Measurements from ENCODE around the gene CATSPERB.
"Not testable (repeated sequence)": the region's sequence is repeated elsewhere in the genome, so short reads cannot be mapped to it uniquely, and the experiment has no call there.

Gene CATSPERB

DNA sequence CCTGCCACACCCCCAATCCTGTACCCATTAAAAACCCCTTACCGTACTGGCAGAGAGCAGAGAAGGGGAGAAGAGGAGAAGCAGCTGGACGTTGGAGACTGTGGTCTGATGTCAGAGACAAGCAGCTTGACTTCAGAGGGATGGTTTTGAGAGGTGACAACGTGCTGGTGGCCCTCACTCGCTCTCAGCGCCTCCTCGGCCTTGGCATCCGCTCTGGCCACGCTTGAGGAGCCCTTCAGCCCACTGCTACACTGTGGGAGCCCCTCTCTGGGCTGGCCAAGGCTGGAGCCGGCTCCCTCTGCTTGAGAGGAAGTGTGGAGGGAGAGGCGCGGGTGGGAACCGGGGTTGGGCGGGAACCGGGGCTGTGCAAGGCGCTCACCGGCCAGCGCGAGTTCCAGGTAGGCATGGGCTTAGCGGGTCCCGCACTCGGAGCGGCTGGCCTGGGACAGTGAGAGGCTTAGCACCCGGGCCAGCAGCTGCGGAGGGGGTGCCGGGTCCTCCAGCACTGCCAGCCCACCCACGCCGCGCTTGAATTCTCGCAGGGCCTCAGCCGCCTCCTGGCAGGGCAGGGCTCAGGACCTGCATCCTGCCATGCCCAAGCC is 154.2 kb downstream of the CATSPERB start:
- no peak for DNase-seq (ENCODE audit: low spot score)

DNA sequence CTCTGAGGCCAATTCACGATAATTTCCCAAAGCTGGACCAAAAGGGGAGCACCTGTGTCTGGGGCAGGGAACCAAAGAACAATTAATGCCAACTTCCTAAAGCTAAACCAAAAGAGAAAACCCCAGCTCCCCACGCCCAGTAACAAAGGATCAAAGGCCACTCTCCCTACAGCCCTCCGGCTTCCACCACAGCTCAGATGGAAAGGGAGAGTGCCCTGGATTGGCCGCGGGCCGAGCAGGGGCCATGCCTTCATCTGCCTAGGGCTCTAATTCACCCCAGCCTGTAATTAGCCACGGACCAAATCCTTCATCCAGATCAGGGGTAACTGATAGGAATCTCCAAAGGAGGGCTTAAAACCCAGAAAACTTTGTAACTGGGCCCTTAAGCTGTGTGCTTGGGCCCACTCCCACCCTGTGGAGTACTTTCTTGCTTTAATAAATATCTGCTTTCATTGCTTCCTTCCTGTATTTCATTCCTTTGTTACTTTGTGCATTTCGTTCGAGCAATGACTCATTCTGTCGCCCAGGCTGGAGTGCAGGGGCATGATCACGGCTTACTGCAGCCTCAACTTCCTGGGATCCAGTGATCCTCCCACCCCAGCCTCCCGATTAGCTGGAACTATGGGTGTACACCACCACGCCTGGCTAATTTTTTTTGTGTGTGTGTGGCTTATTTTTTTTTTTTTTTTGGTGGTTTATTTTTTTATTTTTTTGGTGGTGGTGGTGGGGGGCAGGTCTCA is 156.2 kb downstream of the CATSPERB start:
- DNase-seq (ENCODE audit: low spot score): no peak

DNA sequence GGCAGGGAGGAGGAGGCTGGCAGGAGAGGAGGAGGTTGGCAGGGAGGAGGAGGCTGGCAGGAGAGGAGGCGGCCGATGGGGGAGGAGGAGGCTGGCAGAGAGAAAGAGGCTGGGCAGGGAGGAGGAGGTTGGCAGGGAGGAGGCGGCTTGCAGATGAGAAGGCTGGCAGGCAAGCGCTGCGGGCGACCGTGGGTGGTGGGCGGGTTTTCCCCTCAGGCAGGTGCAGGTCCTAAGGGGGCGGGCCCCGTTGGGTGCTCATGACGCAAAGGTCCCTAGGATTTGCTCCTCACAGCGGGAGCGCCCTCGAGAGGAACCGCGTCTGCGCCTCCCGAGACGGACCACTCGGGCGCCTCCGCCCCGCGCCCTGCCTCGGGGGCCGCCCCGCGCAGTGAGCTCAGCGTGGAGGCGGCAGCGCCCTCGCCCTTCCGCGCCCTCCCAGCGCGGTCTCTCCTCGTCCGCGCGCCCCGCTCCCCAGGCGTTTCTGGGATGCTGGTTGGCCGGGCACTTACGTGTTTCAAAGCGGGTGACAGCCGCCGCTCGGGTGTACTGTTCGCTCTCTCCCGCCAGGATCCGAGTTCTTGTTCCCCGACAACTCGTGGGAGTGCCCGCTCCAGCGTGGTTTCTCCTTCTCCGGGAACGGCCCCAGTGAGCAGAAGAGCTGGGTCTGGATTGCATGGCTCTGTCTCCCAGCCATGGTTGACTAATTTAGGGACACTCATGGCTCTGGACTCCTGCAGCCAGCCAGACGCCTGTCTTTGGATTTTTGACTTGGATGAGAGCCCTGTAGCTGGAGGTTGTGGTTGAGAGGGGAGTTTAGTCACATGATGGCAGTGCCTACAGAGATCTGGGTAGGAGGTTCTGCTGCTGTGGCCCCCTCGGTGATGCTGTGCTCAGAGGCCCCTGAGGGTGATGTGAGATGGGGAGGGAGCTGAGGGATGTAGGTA is 157.7 kb downstream of the CATSPERB start:
- peak; percentile 73 for DNase-seq (ENCODE audit: low spot score)

DNA sequence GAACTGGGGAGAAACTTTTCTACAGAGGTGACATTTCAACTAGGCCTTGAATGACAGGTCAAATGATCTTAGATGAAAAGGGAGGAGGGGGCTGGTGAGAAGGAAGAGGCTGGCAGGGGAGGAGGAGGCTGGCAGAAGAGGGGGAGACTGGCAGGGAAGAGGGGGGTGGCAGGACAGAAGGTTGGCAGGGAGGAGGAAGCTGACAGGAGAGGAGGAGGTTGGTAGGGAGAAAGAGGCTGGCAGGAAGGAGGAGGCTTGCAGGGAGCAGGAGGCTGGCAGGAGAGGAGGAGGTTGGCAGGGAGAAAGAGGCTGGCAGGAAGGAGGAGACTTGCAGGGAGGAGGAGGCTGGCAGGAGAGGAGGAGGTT is 158.4 kb downstream of the CATSPERB start:
- no peak for DNase-seq (ENCODE audit: low spot score)

DNA sequence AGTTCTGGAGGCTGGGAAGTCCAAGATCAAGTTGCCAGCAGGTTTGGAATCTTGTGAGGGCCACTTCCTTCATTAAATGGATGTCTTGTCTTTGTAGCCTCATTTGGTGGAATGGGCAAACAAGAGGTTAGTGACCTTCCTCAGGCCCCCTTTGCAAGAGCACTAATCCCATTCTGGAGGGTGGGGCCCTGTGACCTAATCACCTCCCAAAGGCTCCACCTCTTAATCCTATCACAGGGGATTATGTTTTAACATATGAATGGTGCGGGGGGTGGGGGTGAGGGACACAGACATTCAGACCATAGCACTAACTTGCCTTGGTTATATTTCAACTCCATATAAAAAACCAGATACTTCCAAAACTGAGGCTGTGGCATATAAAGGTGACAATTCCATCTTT is 161.9 kb downstream of the CATSPERB start:
- no peak for DNase-seq (ENCODE audit: low spot score)

DNA sequence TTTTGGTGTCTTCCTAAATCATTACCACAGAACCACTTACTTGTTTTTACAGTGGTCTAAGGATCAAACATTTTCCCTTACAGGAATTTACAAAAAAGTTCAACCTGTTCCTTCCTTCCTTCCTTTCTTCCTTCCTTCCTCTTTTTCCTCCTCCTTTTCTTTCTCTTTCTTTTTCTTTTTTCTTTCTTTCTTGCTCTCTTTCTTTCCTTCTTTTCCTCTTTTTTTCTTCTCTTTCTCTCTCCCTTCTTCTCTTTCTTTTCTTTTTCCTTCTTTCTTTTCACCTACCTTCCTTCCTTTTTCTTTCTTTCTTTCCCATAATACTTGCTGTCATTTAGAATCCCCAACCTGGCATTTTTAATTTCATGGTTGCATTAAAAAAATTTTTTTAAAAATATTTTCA is 162.6 kb downstream of the CATSPERB start:
- DNase-seq (ENCODE audit: low spot score): no peak

DNA sequence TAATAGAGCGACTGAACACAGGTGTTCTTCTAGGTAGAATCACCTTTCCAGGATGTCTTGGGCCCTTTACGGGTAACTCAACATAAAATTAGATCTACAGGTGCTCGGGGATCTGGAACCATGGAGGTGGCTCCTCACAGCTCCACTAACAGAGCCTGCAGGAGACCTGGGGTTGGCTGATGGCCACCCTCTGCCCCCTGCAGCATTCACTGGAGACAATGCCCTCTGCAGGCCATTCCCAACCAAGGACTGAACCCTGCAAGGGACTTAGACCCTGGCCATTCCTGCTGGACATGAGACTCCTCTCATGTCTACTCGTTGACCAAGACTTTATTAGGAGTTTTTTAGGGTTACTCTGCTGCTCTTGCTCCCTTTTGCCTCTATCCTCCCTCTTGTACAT is 163.3 kb downstream of the CATSPERB start:
- DNase-seq (ENCODE audit: low spot score): no peak

DNA sequence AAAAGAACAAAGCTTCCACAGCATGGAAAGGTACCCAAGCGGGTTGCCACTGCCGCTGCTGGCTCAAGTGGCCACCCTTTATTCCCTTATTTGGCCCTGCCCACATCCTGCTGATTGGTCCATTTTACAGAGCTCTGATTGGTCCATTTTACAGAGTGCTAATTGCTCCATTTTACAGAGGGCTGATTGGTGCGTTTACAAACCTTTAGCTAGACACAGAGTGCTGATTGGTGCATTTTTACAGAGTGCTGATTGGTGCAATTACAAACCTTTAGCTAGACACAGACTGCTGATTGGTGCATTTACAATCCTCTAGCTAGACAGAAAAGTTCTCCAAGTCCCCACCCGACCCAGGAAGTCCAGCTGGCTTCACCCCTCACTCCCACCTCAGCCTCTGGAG is 164.1 kb downstream of the CATSPERB start:
- not testable (repeated sequence) for DNase-seq (ENCODE audit: low spot score)

DNA sequence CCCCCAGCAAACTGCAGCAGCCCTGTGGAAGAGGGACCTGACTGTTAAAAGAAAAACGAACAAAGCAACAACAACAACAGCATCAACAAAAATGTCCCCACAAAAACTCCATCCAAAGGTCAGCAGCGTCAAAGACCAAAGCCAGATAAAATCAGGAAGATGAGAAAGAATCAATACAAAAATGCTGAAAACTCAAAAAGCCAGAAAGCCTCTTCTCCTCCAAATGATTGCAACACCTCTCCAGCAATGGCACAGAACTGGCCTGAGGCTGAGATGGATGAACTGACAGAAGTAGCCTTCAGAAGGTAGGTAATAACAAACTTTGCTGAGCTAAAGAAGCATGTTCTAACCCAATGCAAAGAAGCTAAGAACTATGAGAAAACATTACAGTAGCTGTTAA is 176.4 kb downstream of the CATSPERB start:
- DNase-seq (ENCODE audit: low spot score): no peak

DNA sequence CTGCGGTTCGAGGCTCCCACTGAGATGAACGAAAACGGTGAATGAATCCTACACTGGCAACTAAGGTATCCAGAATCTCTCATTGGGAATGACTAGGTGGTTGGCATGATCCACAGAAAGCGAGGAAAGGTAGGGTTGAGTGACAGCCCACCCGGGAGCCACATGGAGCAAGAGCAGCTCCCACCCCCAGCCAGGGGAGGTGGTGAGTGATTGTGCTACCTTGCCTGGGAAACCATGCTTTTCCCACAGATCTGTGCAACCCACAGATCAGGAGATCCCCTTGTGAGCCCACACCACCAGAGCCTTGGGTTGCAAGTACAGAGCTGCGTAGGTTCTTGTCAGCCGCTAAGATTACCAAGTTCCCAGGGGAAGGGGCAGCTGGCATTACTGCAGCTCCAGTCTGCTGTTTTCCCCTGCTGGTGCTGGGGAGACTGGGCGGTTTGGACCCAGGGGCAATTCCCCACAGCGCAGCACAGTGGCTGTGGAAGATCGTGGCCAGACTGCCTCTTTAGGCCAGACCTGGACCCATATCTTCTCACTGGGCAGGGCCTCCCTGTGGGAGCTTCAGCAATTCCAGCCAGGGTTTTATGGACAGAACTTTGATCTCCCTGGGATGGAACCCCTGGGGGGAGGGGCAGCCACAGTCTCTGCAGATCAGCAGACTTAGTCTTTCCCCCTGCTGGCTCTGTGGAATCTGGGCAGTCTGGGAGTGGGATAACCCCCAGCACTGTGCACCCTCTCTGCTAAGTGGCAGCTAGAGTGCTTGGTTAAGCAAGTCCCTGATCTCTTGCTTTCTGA is 177.2 kb downstream of the CATSPERB start:
- DNase-seq (ENCODE audit: low spot score): no peak

DNA sequence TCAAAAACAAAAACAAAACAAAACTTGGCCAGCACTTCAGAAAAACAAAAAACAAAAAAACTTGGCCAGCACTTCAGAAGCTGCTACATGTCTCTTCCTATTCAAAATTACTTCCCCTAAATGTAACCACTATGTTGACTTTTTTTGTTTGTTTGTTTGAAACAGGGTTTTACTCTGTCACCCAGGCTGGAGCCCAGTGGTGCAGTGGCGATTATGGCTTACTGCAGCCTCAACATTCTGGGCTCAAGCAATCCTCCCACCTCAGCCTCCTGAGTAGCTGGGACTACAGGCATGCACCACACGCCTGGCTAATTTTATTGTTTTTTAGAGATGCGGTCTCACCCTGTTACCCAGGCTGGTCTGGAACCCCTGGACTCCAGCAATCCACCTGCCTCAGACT is 183.8 kb downstream of the CATSPERB start:
- DNase-seq (ENCODE audit: low spot score): no peak

DNA sequence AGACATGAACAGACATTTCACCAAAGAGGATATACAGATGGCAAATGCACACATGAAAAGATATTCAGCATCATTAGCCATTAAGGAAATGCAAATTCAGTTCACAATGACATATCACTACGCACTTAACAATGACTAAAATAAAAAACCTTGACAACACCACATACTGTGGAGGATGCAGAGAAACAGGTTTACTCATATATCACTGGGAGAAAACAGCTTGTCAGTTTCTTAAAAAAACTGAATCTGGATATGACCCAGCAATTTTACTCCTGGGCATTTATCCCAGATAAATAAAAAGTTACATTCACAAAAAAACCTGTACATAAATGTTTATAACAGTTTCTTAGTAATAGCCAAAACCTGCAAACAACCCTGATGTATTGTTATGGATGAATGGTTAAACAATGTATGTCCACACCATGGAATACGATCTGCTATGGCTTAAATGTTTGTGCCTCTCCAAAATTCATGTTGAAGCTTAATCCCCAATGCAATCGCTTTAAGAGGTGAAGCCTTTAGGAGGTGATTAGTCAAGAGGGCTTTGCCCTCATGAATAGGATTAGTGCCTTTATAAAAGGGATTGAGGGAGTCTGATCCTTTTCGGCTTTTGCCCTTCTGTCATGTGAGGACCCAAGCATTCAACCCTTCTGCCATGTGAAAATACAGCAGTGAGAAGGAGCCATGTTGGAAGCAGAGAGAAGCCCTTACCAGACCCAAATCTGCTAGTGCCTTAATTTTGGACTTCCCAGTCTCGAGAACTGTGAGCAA is 185.8 kb downstream of the CATSPERB start:
- DNase-seq (ENCODE audit: low spot score): no peak

DNA sequence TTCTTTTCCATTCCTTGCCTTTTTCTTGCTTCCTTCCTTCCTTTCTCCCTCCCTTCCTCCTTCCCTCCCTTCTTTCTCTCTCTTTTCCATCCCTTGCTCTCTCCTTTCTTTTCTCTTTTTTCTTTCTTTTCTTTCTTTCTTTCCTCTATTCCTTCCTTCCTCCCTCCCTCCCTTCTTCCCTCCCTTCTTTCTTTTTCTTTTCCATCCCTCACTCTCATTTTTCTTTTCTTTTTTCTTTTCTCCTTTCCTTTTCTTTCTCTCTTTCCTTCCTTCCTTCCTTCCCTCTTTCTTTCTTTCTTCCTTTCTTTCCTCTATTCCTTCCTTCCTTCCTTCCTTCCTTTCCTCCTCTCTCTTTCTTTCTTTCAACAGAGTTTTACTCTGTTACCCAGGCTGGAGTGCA is 186.7 kb downstream of the CATSPERB start:
- no peak for DNase-seq (ENCODE audit: low spot score)

DNA sequence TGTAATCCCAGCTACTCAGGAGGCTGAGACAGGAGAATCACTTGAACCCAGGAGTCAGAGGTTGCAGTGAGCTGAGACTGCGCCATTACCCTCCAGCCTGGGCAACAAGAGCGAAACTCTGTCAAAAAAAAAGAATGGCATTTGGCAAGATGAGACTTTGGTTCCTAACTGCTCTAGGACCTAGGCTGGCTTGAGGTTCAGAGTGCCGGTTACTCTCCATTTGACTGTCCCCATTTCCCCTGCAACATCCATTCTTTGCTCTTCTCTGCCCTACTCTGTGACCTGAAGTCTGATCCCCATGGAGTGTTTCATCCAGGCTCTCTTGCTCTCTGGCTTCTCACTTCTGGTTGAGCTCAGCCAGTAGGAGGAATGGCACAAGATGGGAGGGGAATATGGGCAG is 195.6 kb downstream of the CATSPERB start:
- no peak for DNase-seq (ENCODE audit: low spot score)

DNA sequence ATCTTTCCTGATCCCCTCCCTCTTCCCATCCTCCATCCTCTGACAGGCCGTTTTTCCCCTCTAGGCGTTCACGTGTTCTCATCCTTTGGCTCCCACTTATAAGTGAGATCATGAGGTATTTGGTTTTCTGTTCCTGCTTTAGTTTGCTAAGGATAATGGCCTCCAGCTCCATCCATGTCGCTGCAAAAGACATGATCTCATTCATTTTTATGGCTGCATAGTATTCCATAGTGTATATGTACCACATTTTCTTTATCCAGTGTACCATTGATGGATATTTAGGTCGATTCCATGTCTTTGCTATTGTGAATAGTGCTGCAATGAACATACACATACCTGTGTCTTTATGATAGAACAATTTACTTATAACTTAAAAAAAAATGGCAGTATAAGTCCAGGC is 197.8 kb downstream of the CATSPERB start:
- not testable (repeated sequence) for DNase-seq (ENCODE audit: low spot score)

DNA sequence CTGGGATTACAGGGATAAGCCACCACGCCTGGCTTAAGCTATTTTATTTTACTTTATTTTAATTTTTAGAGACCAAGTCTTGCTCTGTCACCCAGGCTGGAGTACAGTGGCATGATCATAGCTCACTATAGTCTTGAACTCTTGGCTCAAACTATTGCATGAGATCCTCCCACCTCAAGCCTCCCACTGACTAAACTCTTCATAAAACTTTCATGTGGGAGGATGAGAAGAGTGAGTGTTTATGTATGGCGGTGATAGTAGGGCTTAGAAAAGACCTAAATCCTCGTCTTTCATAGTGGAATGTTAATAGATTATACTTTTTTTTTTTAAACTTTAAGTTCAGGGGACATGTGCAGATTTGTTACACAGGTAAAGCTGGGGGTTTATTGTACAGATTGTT is 198.3 kb downstream of the CATSPERB start:
- DNase-seq (ENCODE audit: low spot score): no peak
